HG03520 (cell line): ENCODE measurements around the gene TRIM63.
A peak's percentile ranks its signal among the peaks of the same experiment; 100 is the strongest.

ENCODE experiments used
- ATAC-seq: cut with Tn5 transposase; IDR thresholded peaks from one replicate; pipeline ENCODE4 v1.9.1; 2021; ENCODE audit warnings: mild to moderate bottlenecking, moderate library complexity; ENCODE audit not compliant: unreplicated experiment

TRIM63 gene

DNA sequence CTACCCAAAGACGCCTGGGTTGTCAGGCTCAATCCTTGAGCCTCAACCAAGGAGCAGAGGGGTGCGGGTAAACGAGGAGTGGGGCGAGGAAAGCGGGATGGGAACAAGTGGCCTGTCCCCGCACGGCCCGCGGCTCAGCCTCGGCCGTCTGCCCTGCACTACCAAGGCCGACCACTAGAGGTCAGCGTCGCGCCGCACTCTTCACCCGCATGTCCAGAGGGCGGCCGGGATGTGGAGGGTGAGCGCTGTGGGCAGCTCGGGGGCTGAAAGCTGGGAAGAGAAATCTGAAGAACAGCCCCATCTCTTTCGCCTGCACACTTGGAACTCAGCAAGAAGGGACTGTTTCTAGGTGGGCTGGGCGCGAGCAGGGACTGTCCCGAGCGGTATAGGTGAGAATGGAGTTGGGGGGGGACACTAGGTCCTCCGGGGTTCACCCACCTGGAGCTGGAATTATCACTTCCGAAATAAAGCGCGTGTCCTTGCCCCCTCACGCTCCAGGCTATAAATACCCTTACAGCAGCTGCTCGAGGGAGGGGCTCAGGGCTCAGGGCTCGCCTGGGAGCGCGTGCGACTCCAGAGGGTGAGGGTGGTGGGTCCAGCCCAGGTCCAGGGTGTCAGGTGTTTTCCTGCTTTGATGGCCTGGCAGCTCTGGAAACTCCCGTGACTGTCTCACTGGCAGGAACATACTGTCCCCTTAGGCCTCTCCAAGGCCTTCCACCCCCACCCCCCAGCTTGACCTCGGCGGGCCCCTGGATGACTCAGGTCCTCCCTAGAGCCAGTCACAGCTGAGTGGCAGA, 31.3 kb downstream of the TRIM63 start:
- peak; percentile 45 for ATAC-seq

- ATAC-seq = peak; percentile 69
Measured at GRCh38 chr1:26035203-26035958, 32.0 kb downstream of the TRIM63 start.

GRCh38 chr1:26034504-26035202, 32.8 kb downstream of the TRIM63 start:
- ATAC-seq = no peak

- no peak for ATAC-seq
Measured at GRCh38 chr1:26032656-26033357, 34.6 kb downstream of the TRIM63 start.

- no peak for ATAC-seq
Measured at GRCh38 chr1:26031611-26032220, 35.7 kb downstream of the TRIM63 start.

GRCh38 chr1:26031196-26031595, 36.2 kb downstream of the TRIM63 start:
- ATAC-seq = no peak

DNA sequence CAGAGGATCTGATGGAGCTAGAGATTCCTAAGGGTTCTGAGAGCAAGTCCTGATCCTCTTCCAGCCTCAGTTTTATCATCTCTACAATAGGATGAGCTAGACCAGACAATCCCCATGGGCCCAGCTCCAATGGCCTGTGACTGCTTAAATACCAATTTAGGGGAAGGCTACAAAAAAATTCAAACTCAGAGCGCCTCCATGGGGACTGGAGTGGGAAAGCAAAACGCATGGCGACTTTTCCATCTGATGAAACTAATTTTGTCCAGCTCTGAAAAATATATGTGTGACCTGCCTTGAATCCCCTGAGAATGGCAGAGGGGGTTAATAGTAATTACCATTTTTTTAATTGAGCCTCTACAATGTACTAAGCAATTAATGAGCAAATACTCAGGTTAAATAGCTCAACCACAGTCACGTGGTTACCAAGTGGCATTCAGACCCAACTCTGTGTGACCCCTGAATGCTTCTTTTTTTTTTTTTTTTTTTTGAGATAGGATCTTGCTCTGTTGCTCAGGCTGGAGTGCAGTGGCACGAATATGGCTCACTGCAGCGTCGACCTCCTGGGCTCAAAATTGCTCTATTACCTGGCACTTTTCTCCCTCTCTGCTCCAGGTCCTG, 37.5 kb downstream of the TRIM63 start:
- ATAC-seq = no peak

GRCh38 chr1:26029054-26029863, 38.2 kb downstream of the TRIM63 start:
- no peak for ATAC-seq

- no peak for ATAC-seq
Measured at GRCh38 chr1:26028490-26028980, 38.9 kb downstream of the TRIM63 start.

DNA sequence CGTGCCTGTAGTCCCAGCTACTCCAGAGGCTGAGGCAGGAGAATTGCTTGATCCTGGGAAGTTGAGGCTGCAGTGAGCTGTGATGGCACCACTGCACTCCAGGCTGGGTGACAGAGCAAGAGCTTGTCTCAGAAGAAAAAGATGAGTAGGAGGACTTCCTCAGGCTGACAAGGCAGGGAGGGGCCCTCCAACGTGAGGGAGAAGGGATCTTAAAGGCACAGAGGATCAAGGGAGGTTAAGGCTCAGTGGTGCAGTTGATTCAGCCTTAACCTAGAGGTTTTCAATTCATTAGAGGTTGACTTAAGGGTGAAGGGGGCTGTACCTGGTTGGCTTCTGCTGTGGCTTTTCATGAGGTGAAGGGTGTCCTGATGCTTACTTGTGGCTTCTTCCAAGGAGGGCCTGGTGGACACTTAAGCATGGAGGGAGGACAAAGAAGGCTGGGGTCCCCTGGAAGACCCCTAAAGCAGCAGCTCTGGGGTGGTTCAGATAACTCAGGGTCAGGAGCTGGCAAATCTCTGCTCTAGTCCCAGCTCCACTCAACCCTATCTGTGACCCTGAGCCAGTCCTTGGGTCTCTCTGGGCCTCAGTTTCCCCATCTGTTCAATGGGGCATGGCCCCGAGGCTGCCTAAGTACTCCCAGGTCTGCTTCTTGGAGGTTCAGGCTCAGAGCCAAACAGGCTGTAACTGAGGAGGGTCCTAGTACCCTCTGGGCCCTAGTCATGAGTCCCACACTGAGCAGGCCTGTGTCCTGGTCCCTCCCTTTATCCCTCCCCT, 39.5 kb downstream of the TRIM63 start:
- no peak for ATAC-seq

GRCh38 chr1:26025517-26025916, 41.9 kb downstream of the TRIM63 start:
- no peak for ATAC-seq

DNA sequence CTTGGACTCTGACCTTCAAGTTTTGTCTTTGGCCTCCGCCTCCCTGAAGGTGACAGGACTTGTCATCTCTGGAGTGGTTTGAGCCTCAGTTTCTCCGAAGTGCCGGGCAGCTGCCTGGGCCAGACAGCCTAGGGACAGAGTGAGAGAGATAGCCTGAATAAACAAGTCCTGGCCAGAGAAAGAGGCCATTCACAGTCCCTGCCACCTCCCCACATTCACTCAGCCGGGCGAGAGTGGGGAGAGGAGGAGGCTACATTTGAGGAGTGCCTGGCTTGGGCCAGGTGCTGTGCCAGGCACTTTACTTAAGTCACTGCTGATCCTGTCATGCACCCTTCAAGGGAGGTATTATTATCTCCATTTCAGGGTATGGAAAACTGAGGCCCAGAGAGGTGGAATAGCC, 42.4 kb downstream of the TRIM63 start:
- no peak for ATAC-seq

DNA sequence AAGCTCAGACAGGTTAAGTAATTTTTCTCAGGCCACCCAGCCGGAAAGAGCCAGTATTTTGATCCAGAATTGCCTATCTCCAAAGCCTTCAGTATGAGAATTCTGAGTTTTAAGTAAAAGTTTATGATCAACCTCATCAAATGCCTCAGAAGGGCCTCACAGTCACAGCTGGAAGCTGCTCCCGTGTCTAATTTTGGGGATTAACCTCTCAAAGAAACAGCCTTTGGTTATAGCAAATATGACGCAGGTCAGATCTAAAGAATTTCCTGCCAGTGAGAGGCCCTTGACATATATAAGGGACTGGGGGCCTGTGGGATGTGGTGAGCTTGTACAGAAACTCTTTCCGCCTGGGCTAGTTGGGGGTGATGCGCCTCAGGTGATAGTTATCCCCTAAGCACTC, 43.6 kb downstream of the TRIM63 start:
- ATAC-seq = no peak

DNA sequence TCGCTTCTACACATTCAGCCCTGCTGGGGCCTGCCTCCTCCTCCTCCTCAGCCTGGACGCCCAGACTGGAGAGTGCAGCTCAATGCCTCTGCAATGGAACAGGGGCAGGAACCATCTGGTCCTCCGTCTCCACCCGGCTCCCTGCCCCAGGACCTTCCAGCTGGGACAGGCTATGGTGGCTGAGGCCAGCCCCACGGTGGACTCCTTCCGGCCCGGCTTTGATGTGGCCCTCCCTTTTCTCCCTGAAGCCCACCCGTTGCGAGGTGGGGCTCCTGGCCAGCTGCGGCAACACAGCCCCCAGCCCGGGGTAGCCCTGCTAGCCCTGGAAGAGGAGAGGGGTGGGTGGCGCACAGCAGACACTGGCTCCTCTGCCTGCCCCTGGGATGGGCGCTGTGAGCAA, 44.4 kb downstream of the TRIM63 start:
- ATAC-seq = no peak

- ATAC-seq = no peak
Measured at GRCh38 chr1:26022404-26022779, 45.0 kb downstream of the TRIM63 start.

- ATAC-seq = no peak
Measured at GRCh38 chr1:26021647-26022403, 45.6 kb downstream of the TRIM63 start, which contains the start of gene EXTL1. EXTL1 (plus strand) TSS chr1:26021775; CDS start chr1:26022647, 872 bp downstream.

DNA sequence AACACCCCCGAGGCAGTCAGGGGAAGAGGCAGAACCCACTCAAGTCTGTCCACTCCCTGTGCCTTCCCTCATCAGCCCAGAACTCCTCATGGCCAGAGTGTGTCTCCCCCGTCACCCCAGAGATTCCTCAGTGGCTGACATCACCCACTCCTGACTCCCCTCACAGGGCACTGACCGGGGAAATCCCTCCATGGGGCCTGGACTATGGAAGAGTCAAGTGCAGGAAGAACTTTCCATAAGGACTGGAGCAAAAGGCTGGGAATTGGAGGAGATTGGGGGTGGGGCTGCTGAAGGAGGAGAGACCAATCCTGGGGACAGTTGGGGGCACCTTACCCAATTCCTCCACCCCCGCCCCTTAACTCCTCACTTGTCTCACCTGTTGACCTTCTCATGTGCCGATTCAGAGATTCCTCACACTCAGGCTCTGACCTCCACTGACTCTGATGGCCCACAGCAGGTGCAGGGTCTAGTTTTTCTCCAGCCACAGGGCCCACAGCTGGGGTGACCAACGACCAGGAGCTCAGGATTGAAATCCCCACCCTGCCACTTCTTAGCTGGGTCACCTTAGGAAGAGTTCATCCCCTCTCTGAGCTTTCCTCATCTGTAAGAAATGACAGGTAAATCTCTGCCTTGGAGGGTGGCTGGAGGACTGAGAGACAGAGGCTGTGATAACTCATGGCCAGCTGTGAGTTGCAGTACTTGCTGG, 46.3 kb downstream of the TRIM63 start:
- no peak for ATAC-seq
